Activated CD4-positive, CD25-positive, alpha-beta regulatory T cell treated with anti-CD3 and anti-CD28 coated beads, Interleukin-2, amount 50 U/mL, for 24 hours (primary cell): ENCODE measurements around the gene ZNF22.

ENCODE experiments used
- ATAC-seq, 2 donors: fragments of 150-1000 bp; cut with Tn5 transposase; one replicate each; pipeline ENCODE4 v1.10.0; 2021; ENCODE audit warnings: mild to moderate bottlenecking in 1 of 2, moderate library complexity in 1 of 2

The ZNF22 gene

GRCh38 chr10:45000752-45001380, at the start of gene ZNF22:
Gene ZNF22, plus strand, starts transcription at chr10:45000923. Its CDS starts 2,446 bp downstream, at chr10:45003369.
- ATAC-seq: peak; percentile 76 to 85

- ATAC-seq: no peak
These were observed 49.0 kb upstream of the ZNF22 start for GRCh38 chr10:44951576-44952226.

GRCh38 chr10:44952779-44953231, 47.9 kb upstream of the ZNF22 start:
- ATAC-seq: no peak

GRCh38 chr10:44954042-44954441, 46.7 kb upstream of the ZNF22 start:
- no peak for ATAC-seq

- ATAC-seq: no peak
These were observed 45.8 kb upstream of the ZNF22 start for GRCh38 chr10:44954962-44955361.

GRCh38 chr10:44955413-44956070, 45.2 kb upstream of the ZNF22 start:
- ATAC-seq: no peak

GRCh38 chr10:44956226-44956625, 44.5 kb upstream of the ZNF22 start:
- no peak for ATAC-seq

GRCh38 chr10:44956717-44957706, 43.7 kb upstream of the ZNF22 start:
- no peak for ATAC-seq

- no peak for ATAC-seq
These were observed 42.4 kb upstream of the ZNF22 start for GRCh38 chr10:44958196-44958897.

- no peak for ATAC-seq
These were observed 41.9 kb upstream of the ZNF22 start for GRCh38 chr10:44958898-44959246.

- peak; percentile 100 for ATAC-seq
These were observed 41.3 kb upstream of the ZNF22 start, which contains the start of gene RASSF4 for GRCh38 chr10:44959247-44960087. Gene RASSF4, plus strand, starts transcription at chr10:44959802. Its CDS starts 10,401 bp downstream, at chr10:44970203.

GRCh38 chr10:44960088-44960460, 40.6 kb upstream of the ZNF22 start:
- ATAC-seq: no peak

- ATAC-seq: no peak
These were observed 40.1 kb upstream of the ZNF22 start for GRCh38 chr10:44960482-44961229.

GRCh38 chr10:44961230-44961571, 39.5 kb upstream of the ZNF22 start:
- ATAC-seq: no peak

GRCh38 chr10:44961931-44962750, 38.6 kb upstream of the ZNF22 start:
- no peak for ATAC-seq

- ATAC-seq: no peak
These were observed 37.6 kb upstream of the ZNF22 start for GRCh38 chr10:44962870-44963738.

- no peak for ATAC-seq
These were observed 36.7 kb upstream of the ZNF22 start for GRCh38 chr10:44963772-44964633.

GRCh38 chr10:44965104-44965503, 35.6 kb upstream of the ZNF22 start:
- ATAC-seq: no peak
